ENCODE measurements around the gene OXGR1.

Gene OXGR1

GRCh38 chr13:96963786-96964475 lies 30.3 kb downstream of the OXGR1 start:
- DNase-seq (ENCODE audit: low read depth in 2 of 2) = no peak

GRCh38 chr13:96960379-96960778 lies 33.9 kb downstream of the OXGR1 start:
- no peak for DNase-seq (ENCODE audit: low read depth in 2 of 2)

- DNase-seq (ENCODE audit: low read depth in 2 of 2) = no peak
Measured at GRCh38 chr13:96958286-96958891, 35.9 kb downstream of the OXGR1 start.

- DNase-seq (ENCODE audit: low read depth in 2 of 2) = no peak
Measured at GRCh38 chr13:96952595-96952994, 41.7 kb downstream of the OXGR1 start.

- no peak for DNase-seq (ENCODE audit: low read depth in 2 of 2)
Measured at GRCh38 chr13:96948127-96948526, 46.1 kb downstream of the OXGR1 start.

GRCh38 chr13:96947343-96947910 lies 46.8 kb downstream of the OXGR1 start:
- DNase-seq (ENCODE audit: low read depth in 2 of 2) = no peak

GRCh38 chr13:96946709-96947311 lies 47.5 kb downstream of the OXGR1 start:
- no peak for DNase-seq (ENCODE audit: low read depth in 2 of 2)

- no peak for DNase-seq (ENCODE audit: low read depth in 2 of 2)
Measured at GRCh38 chr13:96940961-96941360, 53.3 kb downstream of the OXGR1 start.

- no peak for DNase-seq (ENCODE audit: low read depth in 2 of 2)
Measured at GRCh38 chr13:96935901-96936300, 58.4 kb downstream of the OXGR1 start.
